Keratinocyte (primary cell): ENCODE data around the gene HCAR3.

ENCODE experiments used
- EZH2 ChIP-seq: IDR thresholded peaks from one replicate; pipeline ENCODE4 v1.6.1; 2012; ENCODE audit warnings: inconsistent platforms, mild to moderate bottlenecking, low read length, moderate library complexity
- TF ChIP-seq, protein P1 (sequence below), 3 experiments: IDR thresholded peaks in 1 of 3; conservative IDR thresholded peaks in 1 of 3; optimal IDR thresholded peaks in 1 of 3; 2 replicates in 2 of 3; 3 replicates in 1 of 3; pipeline versions ENCODE3 to v1.5.1; 2011; ENCODE audit warnings: low read length in 3 of 3, mild to moderate bottlenecking in 3 of 3, moderate library complexity in 2 of 3, control low read depth in 1 of 3, inconsistent platforms in 1 of 3; ENCODE audit not compliant: insufficient read depth in 2 of 3; ENCODE audit errors: extremely low read depth in 1 of 3

- TF ChIP-seq, protein P1, sequence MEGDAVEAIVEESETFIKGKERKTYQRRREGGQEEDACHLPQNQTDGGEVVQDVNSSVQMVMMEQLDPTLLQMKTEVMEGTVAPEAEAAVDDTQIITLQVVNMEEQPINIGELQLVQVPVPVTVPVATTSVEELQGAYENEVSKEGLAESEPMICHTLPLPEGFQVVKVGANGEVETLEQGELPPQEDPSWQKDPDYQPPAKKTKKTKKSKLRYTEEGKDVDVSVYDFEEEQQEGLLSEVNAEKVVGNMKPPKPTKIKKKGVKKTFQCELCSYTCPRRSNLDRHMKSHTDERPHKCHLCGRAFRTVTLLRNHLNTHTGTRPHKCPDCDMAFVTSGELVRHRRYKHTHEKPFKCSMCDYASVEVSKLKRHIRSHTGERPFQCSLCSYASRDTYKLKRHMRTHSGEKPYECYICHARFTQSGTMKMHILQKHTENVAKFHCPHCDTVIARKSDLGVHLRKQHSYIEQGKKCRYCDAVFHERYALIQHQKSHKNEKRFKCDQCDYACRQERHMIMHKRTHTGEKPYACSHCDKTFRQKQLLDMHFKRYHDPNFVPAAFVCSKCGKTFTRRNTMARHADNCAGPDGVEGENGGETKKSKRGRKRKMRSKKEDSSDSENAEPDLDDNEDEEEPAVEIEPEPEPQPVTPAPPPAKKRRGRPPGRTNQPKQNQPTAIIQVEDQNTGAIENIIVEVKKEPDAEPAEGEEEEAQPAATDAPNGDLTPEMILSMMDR (optimal IDR thresholded peaks at IDR 0.05 in 1 of 3, IDR thresholded peaks at IDR 0.05 in 1 of 3, conservative IDR thresholded peaks at IDR 0.05 in 1 of 3; ENCODE audit: extremely low read depth in 1 of 3, insufficient read depth in 2 of 3, low read length in 3 of 3), result no peak
- TF ChIP-seq EZH2, result no peak
Measured at GRCh38 chr12:122721057-122721545, 4.5 kb upstream of the HCAR3 start.
